ENCODE data around the gene C1D.
"Not testable (repeated sequence)": the region's sequence is repeated elsewhere in the genome, so short reads cannot be mapped to it uniquely, and the experiment has no call there.

Gene C1D

GRCh38 chr2:68086166-68086565, 23.4 kb upstream of the C1D start:
- Mint-ChIP-seq H3K4me1 (no peaks in the 10 kb centered on the region), H3K36me3 (no peaks in the 10 kb centered on the region), H3K9me3 (no peaks in the 10 kb centered on the region), H3K27ac (no peak overlapping the region), H3K27me3 (no peaks in the 10 kb centered on the region), H3K4me3 (no peak overlapping the region)
- ATAC-seq, result no peak

DNA sequence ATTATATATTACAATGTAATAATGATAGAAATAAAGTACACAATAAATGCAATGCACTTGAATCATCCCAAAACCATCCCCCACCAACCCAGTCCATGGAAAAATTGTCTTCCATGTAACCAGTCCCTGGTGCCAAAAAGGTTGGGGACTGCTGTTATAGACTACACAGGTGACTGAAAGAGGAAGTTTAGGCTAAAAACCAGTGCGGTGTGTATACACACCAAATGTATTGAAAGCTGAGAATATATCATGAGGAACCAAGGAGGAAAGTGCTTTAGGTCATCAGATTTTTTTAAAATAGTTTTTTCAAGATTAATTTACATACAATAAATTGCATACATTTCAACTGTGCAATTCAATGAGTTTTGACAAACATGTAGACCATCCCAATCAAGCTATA, 20.5 kb upstream of the C1D start:
- no peaks in the 10 kb centered on the region for H3K4me1 Mint-ChIP-seq
- no peaks in the 10 kb centered on the region for H3K36me3 Mint-ChIP-seq
- ATAC-seq, result no peak
- H3K4me3 Mint-ChIP-seq, result no peak overlapping the region
- no peaks in the 10 kb centered on the region for H3K27me3 Mint-ChIP-seq
- H3K27ac Mint-ChIP-seq, result no peak overlapping the region
- no peaks in the 10 kb centered on the region for H3K9me3 Mint-ChIP-seq

GRCh38 chr2:68074050-68074449, 11.2 kb upstream of the C1D start:
- no peaks in the 10 kb centered on the region for H3K27me3 Mint-ChIP-seq
- H3K27ac Mint-ChIP-seq, result no peak overlapping the region
- peaks cover 3% of the 10 kb centered on the region for H3K9me3 Mint-ChIP-seq
- ATAC-seq, result no peak
- H3K4me3 Mint-ChIP-seq, result no peak overlapping the region
- no peaks in the 10 kb centered on the region for H3K4me1 Mint-ChIP-seq
- H3K36me3 Mint-ChIP-seq, result no peaks in the 10 kb centered on the region

DNA sequence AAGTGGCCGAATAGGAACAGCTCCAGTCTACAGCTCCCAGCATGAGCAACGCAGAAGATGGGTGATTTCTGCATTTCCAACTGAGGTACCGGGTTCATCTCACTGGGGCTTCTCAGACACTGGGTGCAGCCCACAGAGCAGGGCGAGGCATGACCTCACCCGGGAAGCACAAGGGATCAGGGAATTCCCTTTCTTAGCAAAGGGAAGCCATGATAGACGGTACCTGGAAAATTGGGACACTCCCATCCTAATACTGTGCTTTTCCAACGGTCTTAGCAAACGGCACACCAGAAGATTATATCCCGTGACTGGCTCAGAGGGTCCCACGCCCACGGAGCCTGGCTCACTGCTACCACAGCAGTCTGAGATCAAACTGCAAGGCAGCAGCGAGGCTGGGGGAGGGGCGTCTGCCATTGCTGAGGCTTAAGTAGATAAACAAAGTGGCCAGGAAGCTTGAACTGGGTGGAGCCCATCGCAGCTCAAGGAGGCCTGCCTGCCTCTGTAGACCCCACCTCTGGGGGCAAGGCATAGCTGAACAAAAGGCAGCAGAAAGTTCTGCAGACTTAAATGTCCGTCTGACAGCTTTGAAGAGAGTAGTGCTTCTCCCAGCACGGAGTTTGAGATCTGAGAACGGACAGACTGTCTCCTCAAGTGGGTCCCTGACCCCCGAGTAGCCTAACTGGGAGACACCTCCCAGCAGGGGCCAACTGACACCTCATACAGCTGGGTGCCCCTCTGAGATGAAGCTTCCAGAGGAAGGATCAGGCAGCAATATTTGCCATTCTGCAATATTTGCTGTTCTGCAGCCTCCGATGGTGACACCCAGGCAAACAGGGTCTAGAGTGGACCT, 1.2 kb upstream of the C1D start:
- H3K4me3 Mint-ChIP-seq, result not testable (repeated sequence)

DNA sequence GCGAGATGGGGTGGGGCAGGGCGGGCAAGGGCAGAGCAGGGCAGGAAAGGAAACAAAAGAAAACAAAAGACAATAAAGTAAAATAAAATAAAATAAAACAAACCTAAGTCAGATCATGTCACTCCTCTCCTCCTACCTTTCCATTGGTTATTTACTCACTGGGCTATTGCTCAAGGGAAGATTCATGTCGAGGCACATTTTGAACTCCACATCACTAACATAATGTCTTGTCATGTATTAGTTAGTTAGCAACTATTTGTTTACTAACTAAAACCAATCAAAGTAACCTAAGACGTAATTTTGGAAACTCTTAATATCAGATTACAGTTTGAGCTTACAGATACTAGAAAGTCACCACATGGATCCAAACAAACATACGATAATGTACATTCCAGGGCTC, 2.2 kb downstream of the C1D start:
- H3K4me3 Mint-ChIP-seq, result no peak overlapping the region
- peaks cover 42% of the 10 kb centered on the region for H3K4me1 Mint-ChIP-seq
- no peak overlapping the region for H3K27ac Mint-ChIP-seq
- ATAC-seq, result no peak
- no peaks in the 10 kb centered on the region for H3K27me3 Mint-ChIP-seq
- no peaks in the 10 kb centered on the region for H3K36me3 Mint-ChIP-seq
- peaks cover 2% of the 10 kb centered on the region for H3K9me3 Mint-ChIP-seq

More for the DNA sequence above, 1.2 kb upstream of the C1D start:
- H3K36me3 Mint-ChIP-seq, ATAC-seq, H3K27me3 Mint-ChIP-seq, H3K27ac Mint-ChIP-seq, H3K9me3 Mint-ChIP-seq: not testable (repeated sequence)
- peaks cover 21% of the 10 kb centered on the region for H3K4me1 Mint-ChIP-seq

GRCh38 chr2:68059784-68060525, 2.8 kb downstream of the C1D start:
- Mint-ChIP-seq H3K27me3 (no peaks in the 10 kb centered on the region), H3K4me3 (no peak overlapping the region), H3K9me3 (peaks cover 2% of the 10 kb centered on the region), H3K36me3 (no peaks in the 10 kb centered on the region), H3K4me1 (peaks cover 49% of the 10 kb centered on the region), H3K27ac (no peak overlapping the region)
- no peak for ATAC-seq

DNA sequence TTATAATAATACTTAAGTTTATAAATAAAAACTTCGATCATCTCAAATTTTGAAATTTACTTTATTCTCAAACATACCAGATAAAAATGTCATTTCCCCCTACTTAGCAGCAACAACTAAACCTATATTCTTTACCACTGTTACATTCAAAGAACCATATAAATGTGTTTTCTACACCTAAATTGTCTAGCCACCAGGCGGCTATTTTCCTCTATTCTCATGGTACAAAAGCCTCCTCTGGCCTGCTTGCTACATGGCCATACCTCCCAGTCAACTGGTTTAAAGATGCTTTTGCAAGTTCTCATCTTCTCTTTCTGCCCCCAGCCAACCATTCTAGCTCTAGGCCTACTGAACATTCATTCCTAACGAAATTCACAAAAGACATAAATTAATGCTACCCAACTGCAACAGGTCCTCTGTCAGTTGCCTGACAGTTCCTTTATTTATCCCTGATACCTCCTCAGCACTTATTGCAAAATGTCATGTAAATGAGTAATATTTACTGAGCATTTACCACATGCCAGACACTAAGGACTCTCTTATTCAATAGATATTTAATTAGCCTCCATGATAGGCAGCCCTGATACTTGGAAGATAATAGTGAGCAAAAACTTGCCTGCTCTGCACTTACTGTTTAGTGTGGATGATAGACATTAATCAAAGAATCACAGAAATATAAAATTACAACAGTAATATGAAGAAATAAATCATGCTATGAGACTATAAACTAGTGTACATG, 5.0 kb downstream of the C1D start:
- Mint-ChIP-seq H3K36me3 (peaks cover 12% of the 10 kb centered on the region), H3K27me3 (no peaks in the 10 kb centered on the region), H3K9me3 (no peaks in the 10 kb centered on the region), H3K27ac (no peak overlapping the region), H3K4me3 (no peak overlapping the region), H3K4me1 (peaks cover 66% of the 10 kb centered on the region)
- no peak for ATAC-seq

DNA sequence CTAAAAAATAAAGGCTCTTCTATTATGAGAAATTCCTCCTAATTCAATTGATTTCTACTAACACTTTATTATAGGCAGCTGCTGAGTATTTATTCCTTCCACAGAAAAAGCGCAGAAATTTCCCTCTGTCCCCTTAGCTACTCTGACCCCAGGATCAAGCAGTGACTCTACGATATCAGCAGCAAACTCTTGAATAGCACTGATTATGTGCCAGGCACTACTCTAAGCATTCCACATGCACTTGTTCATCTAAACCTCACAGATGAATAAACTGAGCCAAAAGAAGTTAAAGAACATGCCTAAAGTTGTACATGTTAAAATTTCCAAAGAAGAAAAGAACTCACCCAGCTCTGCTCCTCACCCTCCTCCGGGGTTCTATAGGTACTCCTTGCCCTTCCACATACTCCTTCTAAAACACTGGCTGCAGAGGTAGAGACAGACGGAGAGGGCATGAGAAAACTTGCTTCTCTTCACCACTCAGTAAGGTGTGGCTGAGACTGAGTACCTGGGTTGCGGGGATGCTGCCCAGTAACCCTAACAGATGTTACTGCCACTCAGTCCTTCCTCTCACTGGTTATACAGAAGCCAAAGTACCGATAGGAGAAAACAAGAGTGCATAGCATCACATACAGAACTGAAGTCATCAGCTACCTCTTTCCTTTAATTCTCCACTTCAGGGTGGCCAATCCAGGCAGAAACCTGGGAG, 9.9 kb downstream of the C1D start:
- no peak for ATAC-seq
- Mint-ChIP-seq H3K27ac (peak overlapping the region; percentile 20), H3K9me3 (no peaks in the 10 kb centered on the region), H3K27me3 (no peaks in the 10 kb centered on the region), H3K4me1 (peaks cover 66% of the 10 kb centered on the region), H3K36me3 (peaks cover 28% of the 10 kb centered on the region), H3K4me3 (no peak overlapping the region)

DNA sequence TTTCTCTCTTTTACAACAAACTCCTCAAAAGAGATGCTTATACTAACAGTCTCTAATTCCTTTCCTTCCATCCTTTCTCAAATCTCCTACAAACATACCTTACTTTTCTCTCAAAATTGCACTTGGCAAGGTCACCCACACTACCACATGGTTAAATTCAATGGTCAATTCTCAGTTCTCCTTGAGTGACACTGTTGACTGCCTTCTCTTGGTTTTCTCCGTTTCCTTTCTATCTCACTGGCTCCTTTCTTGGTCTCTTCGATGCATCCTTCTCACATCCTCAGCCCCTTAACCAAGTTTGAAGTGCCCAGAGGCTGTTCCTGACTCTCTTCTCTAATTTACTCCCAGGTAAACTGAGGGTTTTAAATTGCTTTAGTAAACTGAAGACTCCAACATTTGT, 12.5 kb downstream of the C1D start:
- H3K4me1 Mint-ChIP-seq, result peaks cover 53% of the 10 kb centered on the region
- ATAC-seq, result no peak
- peaks cover 28% of the 10 kb centered on the region for H3K36me3 Mint-ChIP-seq
- no peak overlapping the region for H3K4me3 Mint-ChIP-seq
- no peaks in the 10 kb centered on the region for H3K27me3 Mint-ChIP-seq
- H3K27ac Mint-ChIP-seq, result peak overlapping the region; percentile 0
- H3K9me3 Mint-ChIP-seq, result no peaks in the 10 kb centered on the region

DNA sequence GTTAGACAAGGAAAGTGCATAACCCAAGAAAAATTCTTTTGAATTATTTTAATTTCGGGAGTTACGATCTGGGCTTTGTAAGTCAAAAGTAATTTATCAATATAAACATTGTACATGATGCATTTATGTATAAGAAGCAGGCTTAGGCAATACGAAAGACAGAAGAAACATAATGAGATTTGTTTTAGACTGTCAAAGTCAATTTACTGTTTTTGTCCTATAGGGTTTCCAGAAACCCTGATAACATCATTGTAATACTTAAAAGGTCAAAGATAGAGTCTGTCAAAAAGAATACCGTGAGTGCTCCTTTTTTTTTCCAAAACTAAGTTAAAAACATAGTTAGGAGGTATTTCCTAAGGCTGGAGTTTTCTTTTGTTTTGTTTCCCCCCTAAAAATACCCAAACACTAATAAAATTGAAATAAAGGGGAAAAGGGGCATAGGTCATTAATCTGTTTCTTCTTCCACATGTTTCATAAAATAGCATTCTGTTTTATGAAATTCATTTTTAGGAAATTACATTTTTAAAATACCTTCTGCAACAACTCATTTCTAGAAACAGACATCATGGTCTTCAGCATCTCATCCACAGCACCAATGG, 16.1 kb downstream of the C1D start:
- H3K27me3 Mint-ChIP-seq, result no peaks in the 10 kb centered on the region
- H3K4me3 Mint-ChIP-seq, result no peak overlapping the region
- H3K4me1 Mint-ChIP-seq, result peaks cover 28% of the 10 kb centered on the region
- ATAC-seq, result no peak
- no peaks in the 10 kb centered on the region for H3K9me3 Mint-ChIP-seq
- no peak overlapping the region for H3K27ac Mint-ChIP-seq
- peaks cover 32% of the 10 kb centered on the region for H3K36me3 Mint-ChIP-seq

DNA sequence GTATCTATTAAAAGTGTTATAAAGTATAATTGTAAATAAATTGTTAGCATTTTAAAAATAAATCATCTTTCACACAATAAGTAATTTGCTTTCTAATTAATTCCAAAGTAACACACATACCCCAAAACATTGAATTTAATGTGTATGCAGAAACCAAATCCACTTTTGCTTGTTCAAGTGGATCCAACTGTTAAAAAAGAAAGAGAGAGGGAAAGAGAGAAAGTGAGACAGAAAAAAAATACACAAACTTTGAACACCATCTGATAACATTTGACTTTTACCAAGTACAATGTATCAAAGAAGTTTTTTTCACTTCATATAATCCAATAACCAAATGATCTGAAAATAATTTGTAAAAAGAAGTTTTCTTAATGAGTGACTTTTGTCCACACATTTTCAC, 16.6 kb downstream of the C1D start:
- H3K27me3 Mint-ChIP-seq, result no peaks in the 10 kb centered on the region
- H3K9me3 Mint-ChIP-seq, result no peaks in the 10 kb centered on the region
- no peak overlapping the region for H3K4me3 Mint-ChIP-seq
- no peak overlapping the region for H3K27ac Mint-ChIP-seq
- peaks cover 32% of the 10 kb centered on the region for H3K36me3 Mint-ChIP-seq
- H3K4me1 Mint-ChIP-seq, result peaks cover 23% of the 10 kb centered on the region
- no peak for ATAC-seq

GRCh38 chr2:68045342-68045741, 17.5 kb downstream of the C1D start:
- no peak overlapping the region for H3K4me3 Mint-ChIP-seq
- H3K4me1 Mint-ChIP-seq, result peaks cover 14% of the 10 kb centered on the region
- H3K27ac Mint-ChIP-seq, result no peak overlapping the region
- no peak for ATAC-seq
- no peaks in the 10 kb centered on the region for H3K9me3 Mint-ChIP-seq
- H3K36me3 Mint-ChIP-seq, result peaks cover 26% of the 10 kb centered on the region
- H3K27me3 Mint-ChIP-seq, result no peaks in the 10 kb centered on the region

DNA sequence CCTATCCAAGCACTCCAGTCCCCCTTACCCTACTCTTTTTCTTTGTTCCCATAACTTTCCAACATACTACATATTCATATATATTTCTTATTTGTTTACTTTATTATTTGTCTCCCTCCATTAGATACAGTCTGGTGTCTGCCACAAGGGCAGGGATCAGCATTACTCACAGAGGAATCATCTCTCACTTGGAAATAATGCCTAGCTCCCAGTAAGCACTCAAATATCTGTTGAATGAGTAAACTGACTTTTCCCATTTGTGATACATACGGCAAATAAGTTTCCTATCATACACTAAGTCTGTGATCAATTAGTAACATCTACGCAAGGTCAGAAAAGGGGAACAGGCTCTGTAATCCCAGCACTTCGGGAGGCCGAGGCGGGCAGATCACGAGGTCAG, 18.7 kb downstream of the C1D start:
- Mint-ChIP-seq H3K27me3 (no peaks in the 10 kb centered on the region), H3K27ac (no peak overlapping the region), H3K4me1 (peaks cover 8% of the 10 kb centered on the region), H3K4me3 (no peak overlapping the region), H3K9me3 (no peaks in the 10 kb centered on the region), H3K36me3 (peaks cover 22% of the 10 kb centered on the region)
- no peak for ATAC-seq

DNA sequence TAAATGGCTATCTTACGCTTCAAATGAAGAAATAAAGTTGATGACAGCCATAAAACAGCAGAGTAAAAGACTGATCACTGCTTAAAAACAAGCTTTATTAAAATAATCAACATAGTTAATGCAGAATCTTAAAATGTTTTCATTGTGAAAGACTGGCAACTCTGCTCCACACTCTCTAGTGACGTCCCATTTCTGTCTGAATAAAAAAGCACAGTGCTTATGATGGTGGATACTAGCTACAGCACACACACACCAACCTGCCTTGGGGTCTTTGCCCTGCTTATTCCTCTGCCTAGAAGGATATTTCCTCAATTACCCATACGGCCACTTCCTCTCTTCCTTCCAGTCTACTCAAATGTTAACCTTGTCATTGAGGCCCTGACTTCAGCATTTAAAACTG, 19.1 kb downstream of the C1D start:
- H3K9me3 Mint-ChIP-seq, result no peaks in the 10 kb centered on the region
- no peak overlapping the region for H3K27ac Mint-ChIP-seq
- no peak for ATAC-seq
- no peak overlapping the region for H3K4me3 Mint-ChIP-seq
- peaks cover 4% of the 10 kb centered on the region for H3K4me1 Mint-ChIP-seq
- peaks cover 22% of the 10 kb centered on the region for H3K36me3 Mint-ChIP-seq
- H3K27me3 Mint-ChIP-seq, result no peaks in the 10 kb centered on the region

GRCh38 chr2:68043032-68043431, 19.8 kb downstream of the C1D start:
- no peaks in the 10 kb centered on the region for H3K9me3 Mint-ChIP-seq
- H3K27me3 Mint-ChIP-seq, result no peaks in the 10 kb centered on the region
- H3K4me3 Mint-ChIP-seq, result no peak overlapping the region
- no peaks in the 10 kb centered on the region for H3K4me1 Mint-ChIP-seq
- no peak for ATAC-seq
- H3K27ac Mint-ChIP-seq, result no peak overlapping the region
- peaks cover 22% of the 10 kb centered on the region for H3K36me3 Mint-ChIP-seq

Data from stimulated activated memory B cell treated with anti-CD40 and anti-IgM and Interleukin-4, amounts not matched to agents 10 μg/mL and 1 μg/mL and 100 μg/mL, for 72 hours (primary cell).